Activated T-helper 2 cell treated with anti-CD3 and anti-CD28 coated beads, Interferon-gamma antibody, Interleukin-2, Interleukin-4, amounts not matched to agents 10 μg/mL and 5 μg/mL and 100 μg/mL, durations not matched to agents 14 hours and 24 hours and 36 hours (primary cell): Measurements from ENCODE around the gene BHLHE41. TPM values are rescaled to one million over a fixed set of nuclear protein-coding genes. Genes with fewer than 3 reads are reported as not detected.
A peak's percentile ranks its signal among the peaks of the same experiment; 100 is the strongest.

Experiments
- DNase-seq: peaks from one replicate; pipeline ENCODE4 v3.0.0; 2021; ENCODE audit warnings: low spot score
- H3K27ac Mint-ChIP-seq: one replicate; pipeline ENCODE4 v1.8.0; 2021; ENCODE audit warnings: mixed read lengths
- H3K27me3 Mint-ChIP-seq: one replicate; pipeline ENCODE4 v1.8.0; 2021; ENCODE audit warnings: low read depth, mixed read lengths
- H3K36me3 Mint-ChIP-seq: one replicate; pipeline ENCODE4 v1.8.0; 2021; ENCODE audit warnings: low read depth, mixed read lengths
- H3K4me1 Mint-ChIP-seq: one replicate; pipeline ENCODE4 v1.8.0; 2021; ENCODE audit warnings: low read depth, mixed read lengths
- H3K4me3 Mint-ChIP-seq: one replicate; pipeline ENCODE4 v1.8.0; 2021; ENCODE audit warnings: low read depth, mild to moderate bottlenecking, moderate library complexity, mixed read lengths
- H3K9me3 Mint-ChIP-seq: one replicate; pipeline ENCODE4 v1.8.0; 2021; ENCODE audit warnings: mixed read lengths
- intact Hi-C: fragments of 100-400 bp; cut with micrococcal nuclease; formaldehyde crosslinking; loops from one replicate; pipeline ENCODE4 v1.15.1; 2023
- total RNA-seq: library from RNA; stranded (reverse); gene quantifications from 2 replicates; pipeline ENCODE4 v1.2.3, GENCODE V29; 2022

BHLHE41 gene
- total RNA-seq, 1 donor from 2014 or later, result not detected

DNA sequence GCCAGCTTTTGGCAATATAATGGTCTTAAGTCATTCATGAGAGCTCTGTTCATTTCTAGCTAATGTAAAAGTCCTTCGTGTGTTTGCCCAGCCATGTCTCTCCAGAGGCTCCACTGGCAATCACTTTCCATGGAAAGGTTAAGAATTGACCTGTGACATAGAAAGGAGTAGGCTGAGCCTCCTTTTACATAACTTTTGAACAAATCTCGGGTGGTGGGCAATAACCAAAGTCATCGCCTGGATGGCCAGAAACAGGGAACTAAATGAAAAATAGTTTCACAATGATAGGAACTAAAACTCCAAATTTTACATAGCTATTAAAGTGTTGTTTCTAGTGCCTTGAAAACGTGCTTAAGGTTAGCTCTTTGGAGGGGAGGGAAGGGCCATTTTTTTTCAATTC, 6.5 kb downstream of the BHLHE41 start:
- DNase-seq, result no peak
- no peak overlapping the region for H3K27ac Mint-ChIP-seq
- peaks cover 68% of the 10 kb centered on the region for H3K27me3 Mint-ChIP-seq
- no peaks in the 10 kb centered on the region for H3K9me3 Mint-ChIP-seq
- H3K36me3 Mint-ChIP-seq, result no peaks in the 10 kb centered on the region
- H3K4me3 Mint-ChIP-seq, result no peak overlapping the region
- H3K4me1 Mint-ChIP-seq, result peaks cover 14% of the 10 kb centered on the region
- intact Hi-C loops, result no loop called here

DNA sequence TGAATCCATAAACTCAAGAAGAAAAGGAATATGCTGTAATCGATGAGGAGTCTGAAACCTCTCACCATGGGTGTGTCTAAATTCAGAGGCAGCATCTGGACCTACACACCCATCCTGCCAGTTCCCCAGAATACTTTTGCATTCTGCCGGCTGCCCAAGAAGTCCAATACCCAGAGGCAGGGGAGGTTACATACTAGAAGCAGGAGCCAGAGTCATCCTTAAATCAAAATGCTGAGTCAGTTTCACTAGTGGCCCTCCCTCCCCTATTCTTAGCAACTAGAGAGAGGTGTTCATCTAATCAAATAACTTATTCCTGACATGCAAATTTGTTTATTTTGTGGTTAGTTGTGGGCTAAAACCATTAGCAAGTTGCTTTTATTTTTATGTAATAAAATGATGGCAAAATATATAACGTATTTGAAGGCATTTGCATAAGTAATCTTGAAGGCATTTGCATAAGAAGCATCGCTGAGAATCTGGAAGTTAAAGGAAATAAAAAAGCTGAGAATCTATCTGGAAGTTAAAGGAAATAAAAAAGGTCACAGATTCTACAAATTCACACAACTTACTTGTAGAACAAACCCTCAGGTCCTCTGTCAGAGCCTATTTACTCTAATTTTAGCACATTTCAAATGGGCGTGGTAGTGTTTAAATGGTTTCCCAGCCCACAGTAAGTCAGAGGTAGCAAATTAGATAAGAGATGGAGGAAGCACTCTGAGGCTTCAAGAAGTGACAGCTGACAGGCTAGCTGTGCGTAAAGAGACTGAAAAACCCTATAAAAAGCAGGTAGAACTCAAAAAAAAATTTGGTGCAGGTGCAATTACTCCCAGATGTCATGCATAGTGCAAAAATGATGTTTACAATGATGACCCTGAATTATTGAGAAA, 7.8 kb downstream of the BHLHE41 start:
- Mint-ChIP-seq H3K27me3 (peaks cover 75% of the 10 kb centered on the region), H3K36me3 (no peaks in the 10 kb centered on the region), H3K9me3 (no peaks in the 10 kb centered on the region), H3K27ac (no peak overlapping the region), H3K4me3 (no peak overlapping the region), H3K4me1 (peaks cover 9% of the 10 kb centered on the region)
- DNase-seq, result no peak
- intact Hi-C loops, result no loop called here

DNA sequence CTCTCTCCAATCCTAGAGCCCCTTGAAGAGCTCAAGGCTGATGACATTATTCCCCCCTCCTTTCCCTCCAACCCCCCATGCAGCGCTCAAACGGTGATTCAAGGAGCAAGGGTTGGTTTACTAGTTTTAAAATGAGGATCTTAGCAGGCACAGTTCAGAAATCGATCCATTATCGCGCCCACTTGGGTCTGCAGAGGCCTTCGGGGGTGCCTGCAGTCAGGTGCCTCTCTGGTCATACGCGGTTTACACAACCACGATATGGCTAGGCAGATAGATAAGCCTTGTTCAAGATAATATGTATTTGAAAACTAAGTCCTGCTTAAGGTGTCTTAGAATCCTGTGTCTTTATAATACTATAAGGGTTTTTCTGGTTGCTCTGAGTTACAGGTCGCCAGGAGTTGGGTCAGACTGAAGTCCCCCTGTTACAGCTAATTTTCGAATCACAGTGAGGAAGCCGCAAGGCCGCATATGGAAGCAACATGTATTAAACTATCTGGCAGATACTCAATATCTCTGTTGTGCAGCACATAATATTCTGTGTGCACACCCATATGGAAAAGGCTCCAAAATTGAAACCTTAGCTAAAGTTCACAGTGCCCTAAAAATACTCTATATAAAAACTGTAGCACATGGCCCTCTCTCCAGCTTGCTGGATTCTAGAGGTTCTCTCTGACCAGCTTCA, 10.0 kb downstream of the BHLHE41 start:
- no peak for DNase-seq

DNA sequence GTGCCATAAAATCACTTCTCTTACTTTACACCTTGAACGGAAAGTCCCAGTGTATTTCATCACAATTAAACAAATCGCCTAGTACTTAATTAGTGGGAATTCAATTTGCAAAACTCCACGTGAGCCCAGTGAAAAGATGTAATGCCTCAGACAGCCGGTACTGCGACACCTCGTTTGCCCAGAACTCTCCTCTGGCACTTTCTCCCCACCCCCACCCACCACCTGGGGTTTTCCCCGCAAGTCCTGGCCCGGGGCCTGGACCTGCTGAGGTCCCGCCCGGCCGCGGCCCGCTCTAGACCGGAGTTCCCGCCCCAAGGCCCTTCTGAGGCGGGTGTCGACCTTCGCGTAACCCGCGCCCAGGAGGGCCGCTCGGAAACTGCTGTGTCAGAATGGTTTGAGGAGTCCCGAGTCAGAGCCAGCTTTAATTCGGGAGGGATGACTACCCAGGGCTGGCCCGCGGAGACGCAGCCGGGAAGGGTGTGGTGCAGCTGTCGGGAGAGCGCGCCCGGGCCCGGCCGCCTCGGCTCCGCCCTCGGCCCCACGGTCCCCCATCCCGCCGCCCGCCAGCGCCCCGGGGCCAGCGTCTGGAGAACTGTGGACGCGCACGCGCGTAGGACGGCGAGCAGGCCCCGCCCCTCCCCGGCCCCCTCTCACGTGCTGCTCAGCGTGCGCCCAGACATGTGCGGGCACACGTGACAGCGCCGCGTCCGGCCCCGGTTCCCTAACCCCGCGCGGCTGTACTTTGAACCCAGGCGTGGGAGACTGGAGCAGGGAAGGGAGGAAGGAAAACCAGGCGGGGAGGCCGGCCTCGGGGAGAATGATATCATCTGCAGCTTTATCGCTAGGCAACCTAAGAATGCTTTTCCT, 10.8 kb downstream of the BHLHE41 start:
- H3K9me3 Mint-ChIP-seq, result no peaks in the 10 kb centered on the region
- H3K4me1 Mint-ChIP-seq, result peaks cover 3% of the 10 kb centered on the region
- DNase-seq, result peak; percentile 46
- intact Hi-C loops, result loop anchor here (1.0 kb wide), 1 partner anchor 9 kb away; no protein-coding TSS in a partner anchor
- peaks cover 70% of the 10 kb centered on the region for H3K27me3 Mint-ChIP-seq
- peak overlapping the region; percentile 65 for H3K4me3 Mint-ChIP-seq
- no peak overlapping the region for H3K27ac Mint-ChIP-seq
- H3K36me3 Mint-ChIP-seq, result no peaks in the 10 kb centered on the region

More for the DNA sequence above, 10.0 kb downstream of the BHLHE41 start:
- Mint-ChIP-seq H3K27me3 (peaks cover 72% of the 10 kb centered on the region), H3K9me3 (no peaks in the 10 kb centered on the region), H3K27ac (no peak overlapping the region), H3K36me3 (no peaks in the 10 kb centered on the region), H3K4me1 (peaks cover 3% of the 10 kb centered on the region), H3K4me3 (peak overlapping the region; percentile 65)
- intact Hi-C loops, result loop anchor here (1.0 kb wide), 1 partner anchor 8 kb away; no protein-coding TSS in a partner anchor

DNA sequence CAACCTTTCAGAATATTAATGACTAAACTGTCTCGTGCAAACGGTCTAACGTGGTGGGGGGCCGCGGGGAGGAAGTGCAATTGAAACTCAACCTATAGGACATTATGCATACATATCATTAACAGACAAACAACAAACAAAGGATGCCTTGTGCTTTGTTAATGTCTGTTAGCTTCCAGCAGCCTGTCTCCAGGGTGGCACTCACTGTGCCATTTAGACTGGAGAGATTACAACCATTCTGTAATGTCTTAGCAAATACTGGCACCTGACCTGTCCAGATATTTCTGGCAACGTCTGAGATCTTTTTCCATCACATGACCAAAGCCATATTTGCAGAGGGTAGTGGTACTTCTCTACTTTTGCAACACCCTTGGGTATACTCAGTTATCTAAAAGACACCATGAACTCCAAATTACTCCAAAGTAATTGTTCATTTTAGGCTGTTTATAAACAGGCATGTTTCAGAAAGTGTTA, 11.6 kb downstream of the BHLHE41 start:
- no peak for DNase-seq
- Mint-ChIP-seq H3K4me1 (peaks cover 3% of the 10 kb centered on the region), H3K9me3 (no peaks in the 10 kb centered on the region), H3K27ac (no peak overlapping the region), H3K4me3 (peak overlapping the region; percentile 64), H3K27me3 (peaks cover 71% of the 10 kb centered on the region), H3K36me3 (no peaks in the 10 kb centered on the region)
- intact Hi-C loops, result no loop called here

DNA sequence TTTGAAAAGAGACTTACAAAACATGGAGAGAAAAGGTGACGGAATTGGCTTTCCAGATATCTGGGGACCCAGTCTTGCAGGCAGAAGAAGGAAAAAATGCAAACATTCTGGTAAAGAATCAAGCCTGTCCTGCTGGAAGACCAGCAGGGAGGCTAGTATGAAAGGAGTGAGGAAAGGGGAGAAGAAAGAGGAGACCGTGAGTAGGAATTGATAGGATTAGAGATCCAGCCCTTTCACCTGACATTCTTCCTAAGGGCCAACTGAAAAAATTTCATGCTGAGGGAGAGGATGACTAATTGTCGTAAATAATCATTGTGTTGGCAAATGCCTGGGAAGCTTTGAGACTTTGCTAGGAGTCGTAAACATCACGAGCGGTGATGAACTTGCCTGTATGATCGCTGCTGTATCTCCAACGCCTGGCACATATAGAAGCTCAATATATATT, 12.1 kb downstream of the BHLHE41 start:
- Mint-ChIP-seq H3K4me3 (peak overlapping the region; percentile 1), H3K27me3 (peaks cover 72% of the 10 kb centered on the region), H3K36me3 (no peaks in the 10 kb centered on the region), H3K27ac (no peak overlapping the region), H3K4me1 (peaks cover 3% of the 10 kb centered on the region), H3K9me3 (no peaks in the 10 kb centered on the region)
- intact Hi-C loops, result no loop called here
- no peak for DNase-seq

DNA sequence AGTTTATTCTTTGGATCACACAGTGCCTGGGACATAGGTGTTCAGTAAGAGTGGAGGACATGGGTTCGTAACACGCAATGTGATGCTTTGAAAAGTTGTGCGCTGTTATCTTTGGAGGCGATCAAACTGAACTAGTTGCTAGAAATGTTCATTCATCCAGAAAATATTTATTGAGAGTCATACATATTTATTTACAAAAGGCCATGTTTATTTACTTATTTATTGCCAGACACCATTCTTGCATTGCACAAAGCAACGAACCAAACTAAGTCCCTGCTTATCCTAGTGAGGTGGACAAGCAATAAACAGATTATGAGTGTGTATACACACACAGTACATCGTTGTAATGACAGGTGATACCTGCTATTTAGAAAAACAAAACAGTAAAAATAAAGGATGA, 12.6 kb downstream of the BHLHE41 start:
- intact Hi-C loops, result no loop called here
- Mint-ChIP-seq H3K9me3 (no peaks in the 10 kb centered on the region), H3K27me3 (peaks cover 72% of the 10 kb centered on the region)

DNA sequence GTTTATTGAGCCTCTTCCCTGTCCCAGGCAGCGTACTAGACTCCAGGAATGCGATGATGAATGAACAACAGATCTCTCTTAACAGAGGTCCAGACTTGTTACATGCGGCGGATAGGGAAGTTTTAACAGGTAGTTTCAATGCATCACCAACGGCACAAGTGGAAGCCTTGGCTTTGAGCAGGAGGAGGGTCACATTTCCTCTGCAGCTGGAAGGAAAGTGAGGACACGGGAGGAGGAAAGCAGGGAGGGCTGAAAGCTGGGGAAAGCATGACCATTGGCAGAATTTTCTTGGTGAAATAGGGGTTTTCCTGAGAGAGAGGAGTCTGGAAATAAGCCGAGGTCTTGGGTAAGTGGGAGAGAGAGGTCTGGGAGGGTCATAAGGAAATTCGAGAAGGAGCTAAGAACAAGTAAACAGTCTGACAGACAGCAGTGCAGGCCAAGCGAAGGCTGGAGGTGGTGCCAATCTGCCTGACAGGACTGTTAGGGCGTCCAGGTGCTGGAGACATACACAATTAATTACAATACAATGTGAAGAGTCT, 15.4 kb downstream of the BHLHE41 start:
- Mint-ChIP-seq H3K27me3 (peaks cover 57% of the 10 kb centered on the region), H3K9me3 (no peaks in the 10 kb centered on the region), H3K27ac (no peak overlapping the region), H3K36me3 (no peaks in the 10 kb centered on the region), H3K4me1 (peaks cover 2% of the 10 kb centered on the region), H3K4me3 (no peak overlapping the region)
- intact Hi-C loops, result no loop called here
- DNase-seq, result no peak

More for the DNA sequence above, 12.6 kb downstream of the BHLHE41 start:
- Mint-ChIP-seq H3K36me3 (no peaks in the 10 kb centered on the region), H3K27ac (no peak overlapping the region), H3K4me1 (peaks cover 3% of the 10 kb centered on the region), H3K4me3 (no peak overlapping the region)
- DNase-seq, result no peak

DNA sequence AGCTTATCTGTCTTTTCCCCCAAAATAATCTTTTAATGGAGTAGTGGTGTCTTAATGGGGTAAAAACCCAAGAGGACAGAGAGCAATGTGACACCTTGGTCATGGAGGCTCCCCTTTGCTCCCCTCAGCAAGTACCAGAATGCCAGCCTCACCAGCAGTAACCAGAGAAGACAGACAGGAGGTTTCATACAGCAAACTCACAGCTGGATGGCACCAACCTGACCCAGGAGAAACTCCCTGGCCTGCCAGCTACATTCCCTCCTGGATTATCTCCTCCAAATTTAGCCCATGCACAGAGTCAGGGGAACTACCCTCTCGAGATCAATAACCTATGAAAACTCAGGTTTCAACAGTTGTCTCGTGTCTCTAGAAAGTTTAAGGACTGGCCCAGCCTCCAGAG, 15.9 kb downstream of the BHLHE41 start:
- no peak for DNase-seq
- H3K4me3 Mint-ChIP-seq, result no peak overlapping the region
- H3K27me3 Mint-ChIP-seq, result peaks cover 57% of the 10 kb centered on the region
- H3K4me1 Mint-ChIP-seq, result peaks cover 2% of the 10 kb centered on the region
- H3K9me3 Mint-ChIP-seq, result no peaks in the 10 kb centered on the region
- H3K27ac Mint-ChIP-seq, result no peak overlapping the region
- intact Hi-C loops, result no loop called here
- no peaks in the 10 kb centered on the region for H3K36me3 Mint-ChIP-seq

DNA sequence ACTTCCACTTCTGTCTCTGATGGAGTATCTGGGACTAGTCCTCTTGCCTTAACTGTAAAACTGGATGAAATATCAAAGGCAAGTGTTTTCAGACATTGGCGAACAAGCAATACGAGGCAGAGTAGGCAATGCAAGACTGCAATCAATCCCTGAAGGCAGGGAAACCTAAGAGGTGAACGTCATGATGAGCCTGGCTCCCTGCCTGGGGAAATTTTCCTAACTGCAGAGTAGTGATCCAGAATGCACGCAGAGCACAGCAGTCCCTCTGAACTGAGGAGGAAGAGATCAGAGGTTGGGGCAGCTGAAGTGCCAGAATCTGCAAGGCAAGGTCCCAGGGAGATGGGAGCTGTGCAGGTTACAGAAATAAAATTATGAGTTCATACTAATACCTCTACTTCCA, 18.5 kb downstream of the BHLHE41 start:
- no peak overlapping the region for H3K27ac Mint-ChIP-seq
- no peaks in the 10 kb centered on the region for H3K9me3 Mint-ChIP-seq
- no peaks in the 10 kb centered on the region for H3K4me1 Mint-ChIP-seq
- H3K27me3 Mint-ChIP-seq, result peaks cover 49% of the 10 kb centered on the region
- H3K36me3 Mint-ChIP-seq, result no peaks in the 10 kb centered on the region
- DNase-seq, result no peak
- intact Hi-C loops, result no loop called here
- no peak overlapping the region for H3K4me3 Mint-ChIP-seq

DNA sequence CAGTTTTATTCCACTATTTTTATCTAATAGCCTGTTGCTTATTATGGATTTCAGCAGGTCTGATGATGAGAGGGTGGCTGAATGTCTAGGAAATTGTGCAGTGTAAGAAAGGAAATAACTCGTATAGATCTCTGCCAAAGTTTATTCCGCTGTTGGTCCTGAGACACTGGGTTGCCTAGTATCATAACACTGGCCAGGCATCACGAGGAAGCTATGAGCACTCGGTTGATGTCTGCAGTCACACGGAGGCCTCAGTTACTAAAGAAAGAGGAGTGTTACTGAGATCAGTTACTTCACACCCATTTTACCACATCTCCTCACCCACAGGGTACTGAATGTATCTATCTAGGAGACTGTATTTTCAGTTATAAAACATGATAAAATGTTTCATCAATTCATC, 21.9 kb downstream of the BHLHE41 start:
- H3K27me3 Mint-ChIP-seq, result peaks cover 42% of the 10 kb centered on the region
- H3K9me3 Mint-ChIP-seq, result no peaks in the 10 kb centered on the region
- intact Hi-C loops, result no loop called here

DNA sequence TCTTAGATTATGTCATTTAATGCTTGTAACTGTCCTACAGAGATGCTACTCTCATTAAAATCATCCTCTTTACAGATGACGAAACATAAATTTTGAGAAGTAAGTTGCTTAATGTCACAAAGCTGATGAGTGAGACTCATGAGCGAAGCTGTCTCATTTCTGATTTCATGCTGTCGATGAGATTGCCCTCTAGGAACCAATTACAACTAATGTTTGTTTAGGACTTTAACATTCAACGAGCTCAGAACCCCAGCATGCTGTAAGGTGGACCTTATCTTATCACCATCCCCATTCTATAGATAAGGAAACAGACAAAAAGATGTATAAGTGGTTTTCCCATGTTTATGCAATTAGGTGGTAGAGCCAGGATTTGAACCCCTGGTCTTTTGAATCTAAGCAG, 23.1 kb downstream of the BHLHE41 start:
- no peaks in the 10 kb centered on the region for H3K9me3 Mint-ChIP-seq
- H3K4me1 Mint-ChIP-seq, result no peaks in the 10 kb centered on the region
- no peak overlapping the region for H3K4me3 Mint-ChIP-seq
- no peak for DNase-seq
- H3K27me3 Mint-ChIP-seq, result peaks cover 37% of the 10 kb centered on the region
- H3K36me3 Mint-ChIP-seq, result no peaks in the 10 kb centered on the region
- intact Hi-C loops, result no loop called here
- H3K27ac Mint-ChIP-seq, result no peak overlapping the region

More for the DNA sequence above, 21.9 kb downstream of the BHLHE41 start:
- Mint-ChIP-seq H3K4me3 (no peak overlapping the region), H3K27ac (no peak overlapping the region), H3K36me3 (no peaks in the 10 kb centered on the region), H3K4me1 (no peaks in the 10 kb centered on the region)
- DNase-seq, result no peak
